Measurements from ENCODE around the gene ATP10A.
A peak's percentile ranks its signal among the peaks of the same experiment; 100 is the strongest.

ATP10A gene

GRCh38 chr15:25740383-25741255, 122.5 kb downstream of the ATP10A start:
- H3K4me3 ChIP-seq (ENCODE audit: low read depth, low read length) = no peak overlapping the region
- no peak for TF ChIP-seq CTCF (IDR thresholded peaks at IDR 0.05; ENCODE audit: insufficient read depth, low read depth, low read length, missing control alignments)
- DNase-seq (ENCODE audit: low read depth) = no peak

GRCh38 chr15:25739687-25740121, 123.4 kb downstream of the ATP10A start:
- TF ChIP-seq CTCF (IDR thresholded peaks at IDR 0.05; ENCODE audit: insufficient read depth, low read depth, low read length, missing control alignments) = no peak
- no peak overlapping the region for H3K4me3 ChIP-seq (ENCODE audit: low read depth, low read length)
- peak; percentile 41 for DNase-seq (ENCODE audit: low read depth)

- H3K4me3 ChIP-seq (ENCODE audit: low read depth, low read length) = no peak overlapping the region
- TF ChIP-seq CTCF (IDR thresholded peaks at IDR 0.05; ENCODE audit: insufficient read depth, low read depth, low read length, missing control alignments) = no peak
- no peak for DNase-seq (ENCODE audit: low read depth)
Measured at GRCh38 chr15:25738171-25738965, 124.8 kb downstream of the ATP10A start.

- H3K4me3 ChIP-seq (ENCODE audit: low read depth, low read length) = no peak overlapping the region
- no peak for DNase-seq (ENCODE audit: low read depth)
- TF ChIP-seq CTCF (IDR thresholded peaks at IDR 0.05; ENCODE audit: insufficient read depth, low read depth, low read length, missing control alignments) = no peak
Measured at GRCh38 chr15:25737218-25737643, 125.9 kb downstream of the ATP10A start.

GRCh38 chr15:25736461-25736860, 126.7 kb downstream of the ATP10A start:
- TF ChIP-seq CTCF (IDR thresholded peaks at IDR 0.05; ENCODE audit: insufficient read depth, low read depth, low read length, missing control alignments) = no peak
- no peak for DNase-seq (ENCODE audit: low read depth)
- H3K4me3 ChIP-seq (ENCODE audit: low read depth, low read length) = no peak overlapping the region

- no peak for TF ChIP-seq CTCF (IDR thresholded peaks at IDR 0.05; ENCODE audit: insufficient read depth, low read depth, low read length, missing control alignments)
- H3K4me3 ChIP-seq (ENCODE audit: low read depth, low read length) = no peak overlapping the region
- no peak for DNase-seq (ENCODE audit: low read depth)
Measured at GRCh38 chr15:25735550-25736384, 127.4 kb downstream of the ATP10A start.
